Kidney epithelial cell (primary cell): ENCODE measurements around the gene UGT2A1. TPM values are rescaled to one million over a fixed set of nuclear protein-coding genes. Genes with fewer than 3 reads are reported as not detected.
"Not testable (repeated sequence)": the region's sequence is repeated elsewhere in the genome, so short reads cannot be mapped to it uniquely, and the experiment has no call there.

Experiments
- DNase-seq: peaks from one replicate; pipeline ENCODE4 v3.0.0-alpha.2; 2010; ENCODE audit warnings: low read depth
- H3K27me3 ChIP-seq: 2 replicates; pipeline ENCODE4 v1.6.0; 2011; ENCODE audit warnings: low read length; ENCODE audit not compliant: control insufficient read depth, insufficient read depth
- H3K36me3 ChIP-seq: 2 replicates; pipeline ENCODE4 v1.5.1; 2011; ENCODE audit warnings: low read length; ENCODE audit not compliant: control insufficient read depth, insufficient read depth
- H3K4me3 ChIP-seq: 2 replicates; pipeline ENCODE4 v1.5.1; 2011; ENCODE audit warnings: low read depth, mild to moderate bottlenecking, control low read depth, low read length
- total RNA-seq: library from RNA; depleted of rRNA; stranded (reverse); fragments of >200 nt; gene quantifications from 2 replicates; pipeline ENCODE4 v1.2.3, GENCODE V29; 2015
- TF ChIP-seq, protein P1 (sequence below): IDR thresholded peaks from 2 replicates; pipeline ENCODE4 v1.5.1; 2011; ENCODE audit warnings: mild to moderate bottlenecking, moderate library complexity, low read length, control low read depth, inconsistent platforms; ENCODE audit not compliant: insufficient read depth, poor library complexity, severe bottlenecking

The UGT2A1 gene
- total RNA-seq, 1 donor from 2014 or later, result not detected

DNA sequence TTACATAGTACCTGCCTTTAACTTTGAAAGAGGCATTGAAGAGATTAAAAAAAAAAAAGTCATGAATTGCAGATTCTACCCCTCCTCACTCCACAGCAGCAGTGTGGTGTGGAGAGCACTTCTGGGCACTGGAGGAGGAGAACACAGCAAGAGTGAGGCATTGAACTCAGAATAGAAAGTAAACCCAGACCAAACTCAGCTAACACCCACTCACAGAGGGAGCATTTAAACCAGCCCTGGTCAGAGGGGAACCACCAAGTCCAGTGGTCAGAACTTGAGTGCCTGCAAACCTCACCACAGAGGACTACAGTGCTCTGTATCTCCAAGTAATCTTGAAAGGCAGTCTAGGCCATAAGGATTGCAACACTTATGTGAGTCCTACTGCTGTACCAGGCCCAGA, 15.6 kb upstream of the UGT2A1 start:
- H3K4me3 ChIP-seq, result no peak overlapping the region
- TF ChIP-seq, protein P1, sequence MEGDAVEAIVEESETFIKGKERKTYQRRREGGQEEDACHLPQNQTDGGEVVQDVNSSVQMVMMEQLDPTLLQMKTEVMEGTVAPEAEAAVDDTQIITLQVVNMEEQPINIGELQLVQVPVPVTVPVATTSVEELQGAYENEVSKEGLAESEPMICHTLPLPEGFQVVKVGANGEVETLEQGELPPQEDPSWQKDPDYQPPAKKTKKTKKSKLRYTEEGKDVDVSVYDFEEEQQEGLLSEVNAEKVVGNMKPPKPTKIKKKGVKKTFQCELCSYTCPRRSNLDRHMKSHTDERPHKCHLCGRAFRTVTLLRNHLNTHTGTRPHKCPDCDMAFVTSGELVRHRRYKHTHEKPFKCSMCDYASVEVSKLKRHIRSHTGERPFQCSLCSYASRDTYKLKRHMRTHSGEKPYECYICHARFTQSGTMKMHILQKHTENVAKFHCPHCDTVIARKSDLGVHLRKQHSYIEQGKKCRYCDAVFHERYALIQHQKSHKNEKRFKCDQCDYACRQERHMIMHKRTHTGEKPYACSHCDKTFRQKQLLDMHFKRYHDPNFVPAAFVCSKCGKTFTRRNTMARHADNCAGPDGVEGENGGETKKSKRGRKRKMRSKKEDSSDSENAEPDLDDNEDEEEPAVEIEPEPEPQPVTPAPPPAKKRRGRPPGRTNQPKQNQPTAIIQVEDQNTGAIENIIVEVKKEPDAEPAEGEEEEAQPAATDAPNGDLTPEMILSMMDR, result no peak
- no peaks in the 10 kb centered on the region for H3K36me3 ChIP-seq
- H3K27me3 ChIP-seq, result no peaks in the 10 kb centered on the region
- DNase-seq, result no peak

GRCh38 chr4:69664009-69664408, 11.0 kb upstream of the UGT2A1 start:
- not testable (repeated sequence) for H3K4me3 ChIP-seq, H3K36me3 ChIP-seq, H3K27me3 ChIP-seq, DNase-seq

DNA sequence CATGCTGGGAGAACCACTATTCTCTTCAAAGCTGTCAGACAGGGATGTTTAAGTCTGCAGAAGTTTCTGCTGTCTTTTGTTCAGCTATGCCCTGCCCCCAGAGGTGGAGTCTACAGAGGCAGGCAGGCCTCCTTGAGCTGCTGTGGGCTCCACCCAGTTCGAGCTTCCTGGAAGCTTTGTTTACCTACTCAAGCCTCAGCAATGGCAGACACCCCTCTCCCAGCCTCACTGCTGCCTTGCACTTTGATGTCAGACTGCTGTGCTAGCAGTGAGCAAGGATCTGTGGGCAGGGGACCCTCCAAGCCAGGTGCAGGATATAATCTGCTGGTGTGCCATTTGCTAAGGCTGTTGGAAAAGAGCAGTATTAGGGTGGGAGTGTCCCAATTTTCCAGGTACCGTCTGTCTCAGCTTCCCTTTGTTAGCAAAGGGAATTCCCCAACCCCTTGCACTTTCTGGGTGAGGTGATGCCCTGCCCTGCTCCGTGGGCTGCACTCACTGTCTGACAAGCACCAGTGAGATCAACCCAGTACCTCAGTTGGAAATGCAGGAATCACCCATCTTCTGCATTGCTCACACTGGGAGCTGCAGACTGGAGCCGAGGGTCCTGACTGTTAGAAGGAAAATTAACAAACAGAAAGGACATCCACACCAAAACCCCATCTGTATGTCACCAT, 8.2 kb upstream of the UGT2A1 start:
- H3K36me3 ChIP-seq, DNase-seq, H3K4me3 ChIP-seq, H3K27me3 ChIP-seq: not testable (repeated sequence)

GRCh38 chr4:69658133-69658532, 5.1 kb upstream of the UGT2A1 start:
- H3K4me3 ChIP-seq, result no peak overlapping the region
- H3K36me3 ChIP-seq, result no peaks in the 10 kb centered on the region
- H3K27me3 ChIP-seq, result no peaks in the 10 kb centered on the region
- TF ChIP-seq, protein P1, result no peak
- DNase-seq, result no peak

- Histone ChIP-seq H3K4me3 (no peak overlapping the region), H3K36me3 (no peaks in the 10 kb centered on the region), H3K27me3 (no peaks in the 10 kb centered on the region)
- no peak for DNase-seq
- TF ChIP-seq, protein P1, result no peak
Observed at GRCh38 chr4:69656653-69657158, 3.7 kb upstream of the UGT2A1 start.

DNA sequence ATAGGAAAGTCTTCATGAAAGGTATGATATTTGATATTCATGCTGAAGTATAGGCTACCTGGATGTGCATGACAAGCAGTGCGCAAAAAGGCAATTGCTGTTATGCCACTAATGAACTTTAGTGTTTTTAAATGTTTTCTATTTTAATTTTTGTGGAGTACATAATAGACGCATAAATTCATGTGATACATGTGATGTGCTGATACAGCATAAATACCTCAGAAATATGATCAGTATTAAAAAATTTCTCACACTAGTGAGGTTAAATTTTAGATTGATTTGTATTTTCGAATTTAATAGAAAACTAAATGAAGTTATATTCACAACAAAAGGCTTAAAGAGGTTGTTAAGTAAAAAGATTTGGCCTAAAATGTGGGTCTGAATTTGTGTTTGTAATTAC, 2.2 kb downstream of the UGT2A1 start:
- no peak for DNase-seq
- TF ChIP-seq, protein P1, result no peak
- Histone ChIP-seq H3K36me3 (no peaks in the 10 kb centered on the region), H3K27me3 (no peaks in the 10 kb centered on the region), H3K4me3 (no peak overlapping the region)

- Histone ChIP-seq H3K4me3 (no peak overlapping the region), H3K36me3 (no peaks in the 10 kb centered on the region), H3K27me3 (no peaks in the 10 kb centered on the region)
- DNase-seq, result no peak
- TF ChIP-seq, protein P1, result no peak
Observed at GRCh38 chr4:69649629-69650028, 3.4 kb downstream of the UGT2A1 start.
